ENCODE measurements around the gene GPC6. TPM values are rescaled to one million over a fixed set of nuclear protein-coding genes. Genes with fewer than 3 reads are reported as not detected.

The GPC6 gene
- total and polyA plus RNA-seq, 9 of the 15 experiments (the other 6 are each of a cell fraction or from before 2014, with no cell fraction given), result under 0.01 to 0.20 (median 0.01) TPM; not detected in 4

DNA sequence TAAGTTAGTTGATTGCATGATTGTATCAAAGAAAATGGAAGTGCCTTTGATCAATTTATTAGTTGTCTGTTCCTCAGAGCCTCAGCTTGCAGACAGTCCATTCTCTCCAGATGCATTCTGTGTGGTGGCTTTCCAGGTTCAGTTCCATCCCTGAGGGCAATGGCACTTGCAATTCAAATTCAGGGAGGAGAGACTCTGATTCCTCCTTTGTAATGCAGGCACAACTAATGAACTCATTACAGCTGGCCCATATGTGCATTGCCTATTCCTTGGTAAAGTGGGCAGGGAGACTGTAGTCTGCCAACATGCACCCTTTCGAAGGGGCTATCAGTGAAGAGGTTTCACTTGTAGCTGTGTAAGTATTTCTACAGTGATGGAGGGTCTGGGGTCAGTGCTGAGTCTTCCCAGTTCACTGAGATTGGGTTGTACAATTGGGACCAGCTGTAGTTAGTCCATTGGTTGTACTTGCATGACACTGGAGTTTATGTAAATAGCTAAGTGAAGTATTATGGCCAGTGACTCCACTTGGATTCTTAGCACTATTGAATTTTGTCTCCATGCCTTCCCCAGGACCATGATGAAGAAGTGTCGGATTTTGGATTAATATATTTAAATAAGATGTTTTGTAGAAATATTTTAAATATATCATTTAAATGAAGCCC is 401.7 kb downstream of the GPC6 start:
- intact Hi-C loops (cut with micrococcal nuclease), result no loop called here
- no peak overlapping the region for H3K27ac ChIP-seq (ENCODE audit: extremely low read depth, low read depth, low read length)
- TF ChIP-seq RFX1 (IDR thresholded peaks at IDR 0.05), result no peak
- no peak for TF ChIP-seq ZNF512 (tag; IDR thresholded peaks at IDR 0.05)
- no peak for TF ChIP-seq EWSR1 (IDR thresholded peaks at IDR 0.05; ENCODE audit: borderline replicate concordance, low read depth, partially characterized antibody)

GRCh38 chr13:93635616-93636032 is 409.0 kb downstream of the GPC6 start:
- no peaks in the 10 kb centered on the region for H3K27me3 ChIP-seq (ENCODE audit: control insufficient read depth in 2 of 2, insufficient read depth in 2 of 2, low read length in 2 of 2)
- H3K9me3 ChIP-seq (replicated peaks; ENCODE audit: control insufficient read depth, insufficient read depth, low read depth, low read length), result no peaks in the 10 kb centered on the region
- H3K36me3 ChIP-seq (ENCODE audit: control insufficient read depth, insufficient read depth, low read length), result no peaks in the 10 kb centered on the region
- POLR2A ChIA-PET, result no interaction called here
- FAIRE-seq (no peak), ATAC-seq (no peak), DNase-seq (ENCODE audit: extremely low read depth in 1 of 4, low spot score in 3 of 4) (no peak)
- no peak overlapping the region for H2AFZ ChIP-seq (ENCODE audit: low read depth, low read length)
- H3K27ac ChIP-seq (ENCODE audit: extremely low read depth, low read depth, low read length), result no peak overlapping the region
- no peaks in the 10 kb centered on the region for H3K9me1 ChIP-seq (ENCODE audit: control insufficient read depth, insufficient read depth, low read length)
- H4K20me1 ChIP-seq (replicated peaks; ENCODE audit: control insufficient read depth, insufficient read depth, low read length), result no peaks in the 10 kb centered on the region
- CTCF ChIA-PET (ENCODE audit: low intra/inter-chr PET ratio), result no interaction called here
- BruUV-seq (replicated peaks), result no TSS peak
- no peaks in the 10 kb centered on the region for H3K4me1 ChIP-seq (replicated peaks in 1 of 2; ENCODE audit: control insufficient read depth in 2 of 2, insufficient read depth in 2 of 2, low read length in 2 of 2)
- in situ Hi-C loops (cut with MboI) (no loop called here), intact Hi-C loops (cut with micrococcal nuclease) (no loop called here)
- H3K4me2 ChIP-seq (ENCODE audit: insufficient read depth, low read length), result no peak overlapping the region
- 0% methylated on average over 3 of the region's 4 CpGs for WGBS (ENCODE audit: insufficient coverage, low coverage, missing lambda C conversion rate)
- H3K4me3 ChIP-seq, result no peak overlapping the region
- no peak overlapping the region for H3K9ac ChIP-seq (ENCODE audit: insufficient read depth in 1 of 2, low read depth in 2 of 2, low read length in 2 of 2)
- H3K79me2 ChIP-seq (ENCODE audit: control insufficient read depth, insufficient read depth, low read length), result no peaks in the 10 kb centered on the region
- no peak for TF ChIP-seq MCM5 (IDR thresholded peaks at IDR 0.05; ENCODE audit: low read depth)
- TF ChIP-seq BMI1 (IDR thresholded peaks at IDR 0.05; ENCODE audit: low read length), result no peak
- no peak for TF ChIP-seq FIP1L1 (IDR thresholded peaks at IDR 0.05; ENCODE audit: low read depth, low read length, poor library complexity, severe bottlenecking)
- TF ChIP-seq RFX5 (IDR thresholded peaks at IDR 0.05; ENCODE audit: low read depth, low read length), result no peak
- TF ChIP-seq PRMT5 (CRISPR knock-in tag; IDR thresholded peaks at IDR 0.05), result no peak
- TF ChIP-seq, protein P1, sequence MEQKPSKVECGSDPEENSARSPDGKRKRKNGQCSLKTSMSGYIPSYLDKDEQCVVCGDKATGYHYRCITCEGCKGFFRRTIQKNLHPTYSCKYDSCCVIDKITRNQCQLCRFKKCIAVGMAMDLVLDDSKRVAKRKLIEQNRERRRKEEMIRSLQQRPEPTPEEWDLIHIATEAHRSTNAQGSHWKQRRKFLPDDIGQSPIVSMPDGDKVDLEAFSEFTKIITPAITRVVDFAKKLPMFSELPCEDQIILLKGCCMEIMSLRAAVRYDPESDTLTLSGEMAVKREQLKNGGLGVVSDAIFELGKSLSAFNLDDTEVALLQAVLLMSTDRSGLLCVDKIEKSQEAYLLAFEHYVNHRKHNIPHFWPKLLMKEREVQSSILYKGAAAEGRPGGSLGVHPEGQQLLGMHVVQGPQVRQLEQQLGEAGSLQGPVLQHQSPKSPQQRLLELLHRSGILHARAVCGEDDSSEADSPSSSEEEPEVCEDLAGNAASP (IDR thresholded peaks at IDR 0.05), result no peak
- no peak for TF ChIP-seq CHCHD3 (CRISPR knock-in tag; IDR thresholded peaks at IDR 0.05)
- TF ChIP-seq ZBTB12 (CRISPR knock-in tag; IDR thresholded peaks at IDR 0.05), result no peak
- TF ChIP-seq MCM3 (IDR thresholded peaks at IDR 0.05), result no peak
- no peak for TF ChIP-seq RBM14 (IDR thresholded peaks at IDR 0.05; ENCODE audit: borderline replicate concordance, insufficient read depth, low read depth, low read length)

More for the DNA sequence above, 401.7 kb downstream of the GPC6 start:
- no peak for ATAC-seq
- Histone ChIP-seq H3K9me3 (replicated peaks; ENCODE audit: control insufficient read depth, insufficient read depth, low read depth, low read length) (no peaks in the 10 kb centered on the region), H3K79me2 (ENCODE audit: control insufficient read depth, insufficient read depth, low read length) (no peaks in the 10 kb centered on the region), H3K27me3 (ENCODE audit: control insufficient read depth in 2 of 2, insufficient read depth in 2 of 2, low read length in 2 of 2) (no peaks in the 10 kb centered on the region), H3K4me3 (no peak overlapping the region), H2AFZ (ENCODE audit: low read depth, low read length) (no peak overlapping the region), H3K4me2 (ENCODE audit: insufficient read depth, low read length) (no peak overlapping the region), H4K20me1 (replicated peaks; ENCODE audit: control insufficient read depth, insufficient read depth, low read length) (no peaks in the 10 kb centered on the region), H3K9me1 (ENCODE audit: control insufficient read depth, insufficient read depth, low read length) (no peaks in the 10 kb centered on the region), H3K9ac (ENCODE audit: insufficient read depth in 1 of 2, low read depth in 2 of 2, low read length in 2 of 2) (no peak overlapping the region), H3K4me1 (replicated peaks in 1 of 2; ENCODE audit: control insufficient read depth in 2 of 2, insufficient read depth in 2 of 2, low read length in 2 of 2) (no peaks in the 10 kb centered on the region), H3K36me3 (ENCODE audit: control insufficient read depth, insufficient read depth, low read length) (no peaks in the 10 kb centered on the region)
- WGBS (ENCODE audit: insufficient coverage, low coverage, missing lambda C conversion rate), result 0% methylated on average over 2 of the region's 2 CpGs
- in situ Hi-C loops (cut with MboI), result no loop called here
- ChIA-PET POLR2A (no interaction called here), CTCF (ENCODE audit: low intra/inter-chr PET ratio) (no interaction called here)
- no peak for FAIRE-seq
- BruUV-seq (replicated peaks), result no TSS peak
- DNase-seq (ENCODE audit: extremely low read depth in 1 of 4, low spot score in 3 of 4), result no peak
